Left lung (tissue), 10 donors: Measurements from ENCODE around the gene FAM111A. TPM values are rescaled to one million over a fixed set of nuclear protein-coding genes. Genes with fewer than 3 reads are reported as not detected.

ENCODE experiments used
- ATAC-seq: fragments of 200-7000 bp; cut with Tn5 transposase; one replicate; pipeline ENCODE4 v1.9.1; 2020; ENCODE audit warnings: moderate library complexity
- DNase-seq, 4 donors: peaks; one replicate each; pipeline ENCODE4 v3.0.0-alpha.2; 2013 to 2020
- H3K27ac ChIP-seq, 2 donors: fragments of 200-600 bp; sonication (generic) in 1 of 2; one replicate each; pipeline versions ENCODE4 v1.5.0 to v1.8.0; 2020 to 2021
- H3K27me3 ChIP-seq, 2 donors: fragments of 200-600 bp; sonication (generic) in 1 of 2; one replicate each; pipeline versions ENCODE4 v1.5.0 to v1.8.0; 2020 to 2021
- H3K36me3 ChIP-seq, 2 donors: fragments of 200-600 bp; sonication (generic) in 1 of 2; one replicate each; pipeline versions ENCODE4 v1.5.0 to v1.8.0; 2020 to 2021
- H3K4me1 ChIP-seq, 2 donors: fragments of 200-600 bp; one replicate each; pipeline ENCODE4 v1.8.0; 2021
- H3K4me3 ChIP-seq, 2 donors: fragments of 200-600 bp; sonication (generic) in 1 of 2; one replicate each; pipeline versions ENCODE4 v1.5.0 to v1.8.0; 2020 to 2021; ENCODE audit warnings: mild to moderate bottlenecking in 1 of 2
- H3K9me3 ChIP-seq, 2 donors: fragments of 200-600 bp; sonication (generic) in 1 of 2; one replicate each; pipeline versions ENCODE4 v1.5.0 to v1.8.0; 2020 to 2021
- intact Hi-C, 2 donors: fragments of 100-400 bp; cut with DNase I; formaldehyde crosslinking; loops; one replicate each; pipeline versions ENCODE4 v1.11.2 to v1.14.2; 2022
- polyA plus RNA-seq, 6 donors: library from polyadenylated mRNA; unstranded; fragments of 120-200 nt; gene quantifications; one replicate each; pipeline ENCODE4 v1.2.1, GENCODE V29; 2013; ENCODE audit not compliant: insufficient read length in 6 of 6
- total RNA-seq, 2 donors: library from RNA; stranded (reverse); fragmentation: NEBNext Ultra II Directional; extraction: Animal tissue kit (Norgen Biotek cat#: 25700); gene quantifications; one replicate each; pipeline ENCODE4 v1.2.1, GENCODE V29; 2021
- TF ChIP-seq, protein P1 (sequence below), 2 donors: fragments of 200-600 bp; sonication (generic) in 1 of 2; IDR thresholded peaks; one replicate each; pipeline versions ENCODE4 v1.5.0 to v1.8.0; 2021; ENCODE audit warnings: antibody characterized with exemption in 2 of 2
- donor health status: DM: no; HTN: yes; CAD: no.
- donor health status: DM: no; HTN: no; CAD: no.

FAM111A gene
- total and polyA plus RNA-seq, 8 donors, result 50.3 to 113 (median 91.7) TPM

DNA sequence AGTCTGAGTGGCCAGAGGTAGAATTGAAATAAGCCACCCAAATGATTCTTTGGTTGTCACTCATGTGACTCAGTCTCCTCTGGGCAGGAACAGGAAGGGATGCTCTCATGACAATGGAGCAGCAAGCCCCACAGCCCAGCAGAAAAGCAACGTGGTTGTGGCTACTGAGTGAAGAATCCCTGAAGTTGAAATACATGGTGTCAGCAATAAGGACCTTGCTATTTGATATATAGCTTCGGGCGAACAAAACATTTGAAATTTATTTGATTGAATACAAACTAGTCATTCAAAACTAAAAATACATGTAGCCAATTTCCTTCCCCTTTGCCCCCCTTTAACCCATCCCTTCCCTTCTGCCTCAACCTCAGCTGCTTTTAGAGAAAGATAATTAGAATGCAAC lies 14.8 kb downstream of the FAM111A start:
- no peaks in the 10 kb centered on the region for H3K27me3 ChIP-seq
- TF ChIP-seq, protein P1, sequence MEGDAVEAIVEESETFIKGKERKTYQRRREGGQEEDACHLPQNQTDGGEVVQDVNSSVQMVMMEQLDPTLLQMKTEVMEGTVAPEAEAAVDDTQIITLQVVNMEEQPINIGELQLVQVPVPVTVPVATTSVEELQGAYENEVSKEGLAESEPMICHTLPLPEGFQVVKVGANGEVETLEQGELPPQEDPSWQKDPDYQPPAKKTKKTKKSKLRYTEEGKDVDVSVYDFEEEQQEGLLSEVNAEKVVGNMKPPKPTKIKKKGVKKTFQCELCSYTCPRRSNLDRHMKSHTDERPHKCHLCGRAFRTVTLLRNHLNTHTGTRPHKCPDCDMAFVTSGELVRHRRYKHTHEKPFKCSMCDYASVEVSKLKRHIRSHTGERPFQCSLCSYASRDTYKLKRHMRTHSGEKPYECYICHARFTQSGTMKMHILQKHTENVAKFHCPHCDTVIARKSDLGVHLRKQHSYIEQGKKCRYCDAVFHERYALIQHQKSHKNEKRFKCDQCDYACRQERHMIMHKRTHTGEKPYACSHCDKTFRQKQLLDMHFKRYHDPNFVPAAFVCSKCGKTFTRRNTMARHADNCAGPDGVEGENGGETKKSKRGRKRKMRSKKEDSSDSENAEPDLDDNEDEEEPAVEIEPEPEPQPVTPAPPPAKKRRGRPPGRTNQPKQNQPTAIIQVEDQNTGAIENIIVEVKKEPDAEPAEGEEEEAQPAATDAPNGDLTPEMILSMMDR (IDR thresholded peaks at IDR 0.05), result no peak
- H3K27ac ChIP-seq, result no peak overlapping the region
- no peak overlapping the region for H3K4me3 ChIP-seq
- H3K36me3 ChIP-seq, result peaks cover 0 to 9% of the 10 kb centered on the region in 2 donors
- intact Hi-C loops, result no loop called here
- H3K4me1 ChIP-seq, result peaks cover 0 to 11% of the 10 kb centered on the region in 2 donors
- DNase-seq (no peak), ATAC-seq (no peak)
- H3K9me3 ChIP-seq, result no peaks in the 10 kb centered on the region

DNA sequence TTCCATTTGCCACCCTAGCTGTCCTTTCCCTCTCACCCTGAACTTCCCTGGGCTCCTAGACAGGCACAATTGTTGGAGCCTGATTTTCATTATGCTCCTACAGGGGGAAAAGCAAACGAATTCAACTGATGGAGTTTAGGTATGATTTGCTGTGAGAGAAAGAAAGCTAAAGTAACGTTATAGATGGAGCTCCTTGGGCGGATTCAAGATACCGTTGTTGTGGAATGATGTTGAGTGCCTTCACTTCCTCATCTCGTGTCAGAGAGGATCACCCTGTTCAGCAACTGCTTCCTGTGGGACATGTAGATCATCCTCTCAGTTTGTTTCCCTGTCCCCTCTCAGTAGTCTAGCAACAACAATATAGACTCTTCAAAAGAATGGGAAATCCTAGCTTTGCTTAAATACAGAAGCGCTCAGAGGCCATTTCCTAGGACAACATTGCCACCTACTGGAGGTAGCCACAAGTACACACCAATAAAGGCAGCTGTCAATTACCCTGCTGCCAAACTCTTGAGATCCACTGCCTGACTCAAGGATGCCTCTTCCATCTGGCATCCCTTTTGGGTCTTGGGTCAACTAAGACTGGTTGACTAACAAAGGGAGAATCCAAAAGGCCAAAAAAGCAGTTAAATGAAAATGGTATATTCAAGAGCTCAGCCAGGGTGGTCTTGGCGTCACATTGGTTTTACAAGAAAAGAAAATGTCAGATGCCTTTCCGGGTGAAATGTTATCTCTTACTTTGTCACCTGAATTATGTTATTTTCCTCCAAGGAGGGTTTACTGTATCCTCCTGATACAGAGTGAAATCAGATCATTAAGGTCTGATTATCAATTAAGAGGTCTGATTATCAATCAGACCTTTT lies 15.8 kb downstream of the FAM111A start:
- TF ChIP-seq, protein P1 (IDR thresholded peaks at IDR 0.05), result peak; percentile 82 to 84
- no peaks in the 10 kb centered on the region for H3K27me3 ChIP-seq
- intact Hi-C loops, result no loop called here
- DNase-seq (peak in 2 of 4 donors; percentile 73 to 83), ATAC-seq (peak; percentile 98)
- H3K9me3 ChIP-seq, result no peaks in the 10 kb centered on the region
- no peak overlapping the region for H3K4me3 ChIP-seq
- H3K27ac ChIP-seq, result no peak overlapping the region
- peaks cover 0 to 11% of the 10 kb centered on the region in 2 donors for H3K4me1 ChIP-seq
- no peaks in the 10 kb centered on the region for H3K36me3 ChIP-seq

DNA sequence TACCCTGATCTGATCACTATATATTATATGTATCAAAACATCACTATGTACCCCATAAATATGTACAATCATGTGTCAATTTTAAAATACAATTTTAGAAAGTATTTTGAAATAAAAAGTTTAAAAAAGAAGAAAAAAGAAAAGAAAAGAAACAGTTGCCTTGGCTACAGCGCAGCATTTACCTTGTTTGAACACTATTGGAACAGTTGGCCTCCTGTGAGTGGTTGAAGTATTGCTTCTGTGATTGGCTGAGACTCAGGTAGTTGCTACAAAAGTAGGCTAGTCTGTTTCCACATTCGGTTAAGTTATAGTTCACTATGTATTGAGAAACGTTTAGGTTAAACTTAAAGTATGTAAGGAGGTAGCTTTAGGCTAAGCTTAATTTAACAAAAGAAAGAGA lies 21.4 kb downstream of the FAM111A start:
- DNase-seq (no peak), ATAC-seq (no peak)
- Histone ChIP-seq H3K27me3 (no peaks in the 10 kb centered on the region), H3K9me3 (no peaks in the 10 kb centered on the region), H3K4me1 (no peaks in the 10 kb centered on the region), H3K27ac (no peak overlapping the region), H3K4me3 (no peak overlapping the region), H3K36me3 (no peaks in the 10 kb centered on the region)
- TF ChIP-seq, protein P1 (IDR thresholded peaks at IDR 0.05), result no peak
- intact Hi-C loops, result no loop called here

DNA sequence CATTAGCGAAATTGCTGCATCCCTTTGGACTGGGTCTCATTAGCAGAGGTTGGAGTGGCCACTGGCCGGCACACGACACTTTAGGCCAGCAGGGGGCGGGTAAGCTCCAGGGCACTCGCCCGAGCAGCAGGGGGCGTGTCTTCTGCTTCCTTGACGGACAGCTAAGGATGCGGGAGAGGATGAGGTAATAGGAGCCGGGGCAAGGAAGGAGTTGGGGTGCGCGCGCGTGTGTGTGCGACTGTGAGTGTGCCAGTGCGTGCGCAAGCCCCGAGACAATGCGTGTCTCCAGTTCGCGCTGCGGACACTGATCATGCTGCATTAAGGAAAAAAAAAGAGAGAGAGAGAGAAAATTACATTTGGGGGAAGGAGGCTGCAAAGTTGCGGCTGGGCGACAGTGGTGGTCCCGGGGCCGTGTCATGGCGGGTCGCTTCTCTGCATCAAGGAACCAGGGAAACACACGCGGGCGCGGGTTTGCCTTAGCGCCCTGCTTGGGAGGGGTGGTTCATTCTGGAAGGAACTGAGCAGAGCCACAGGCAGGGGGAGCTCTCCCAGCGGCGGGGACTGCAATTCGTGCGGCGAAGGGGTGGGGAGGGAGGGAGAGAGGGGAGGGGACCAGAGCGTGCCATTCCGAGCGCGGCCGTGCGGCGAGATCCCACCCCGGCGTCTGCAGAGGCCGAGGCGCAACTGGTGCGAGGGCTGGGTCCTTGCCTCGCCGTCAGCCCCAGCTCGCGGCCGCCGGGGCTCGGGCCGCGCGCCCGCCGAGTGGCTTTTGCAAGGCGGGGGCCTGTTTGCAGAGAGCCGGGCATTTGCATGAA lies 29.1 kb downstream of the FAM111A start, which contains the start of gene DTX4:
DTX4 (plus strand) TSS at position 625 of the 815 bp plus-strand sequence. CDS start 464 bp downstream, outside the sequence.
- Histone ChIP-seq H3K4me1 (peaks cover 0 to 29% of the 10 kb centered on the region in 2 donors), H3K4me3 (peak within 1 kb of the TSS; percentile 59 to 64), H3K27me3 (peaks cover 0 to 18% of the 10 kb centered on the region in 2 donors), H3K36me3 (no peaks in the 10 kb centered on the region), H3K27ac (peak within 1 kb of the TSS; percentile 75 to 81), H3K9me3 (no peaks in the 10 kb centered on the region)
- peak; percentile 89 to 97 (median 96) for DNase-seq
- ATAC-seq, result peak; percentile 87
- intact Hi-C loops, result loop anchor here in 1 of 2 donors (2.0 to 5.0 kb wide), 2 partner anchors 36 to 113 kb away; no protein-coding TSS in a partner anchor
- TF ChIP-seq, protein P1 (IDR thresholded peaks at IDR 0.05), result peak; percentile 76 to 92
